SK-MEL-5 (cell line): ENCODE data around the gene BLOC1S4. TPM values are rescaled to one million over a fixed set of nuclear protein-coding genes. Genes with fewer than 3 reads are reported as not detected.
"Not testable (repeated sequence)": the region's sequence is repeated elsewhere in the genome, so short reads cannot be mapped to it uniquely, and the experiment has no call there.

Experiments
- DNase-seq: peaks from one replicate; pipeline ENCODE4 v3.0.0-alpha.2; 2016; ENCODE audit warnings: low read depth, low spot score
- in situ Hi-C: cut with HindIII; loops from 2 replicates; pipeline ENCODE4 v1.10.0; 2016; ENCODE audit warnings: low sequenced_read_pairs, high pct_unique_total_duplicates, low pct_unique_long_range_greater_than_20kb
- polyA plus RNA-seq, 2 experiments: library from polyadenylated mRNA; depleted of rRNA; stranded (reverse); fragments of >200 nt; gene quantifications; 2 replicates each; pipeline ENCODE4 v1.2.3, GENCODE V29; 2015
- total RNA-seq: library from RNA; depleted of rRNA; stranded (reverse); fragments of >200 nt; shearing (Covaris generic); gene quantifications from 2 replicates; pipeline ENCODE4 v1.2.3, GENCODE V29; 2014; rRNA removed

BLOC1S4 gene, protein sequence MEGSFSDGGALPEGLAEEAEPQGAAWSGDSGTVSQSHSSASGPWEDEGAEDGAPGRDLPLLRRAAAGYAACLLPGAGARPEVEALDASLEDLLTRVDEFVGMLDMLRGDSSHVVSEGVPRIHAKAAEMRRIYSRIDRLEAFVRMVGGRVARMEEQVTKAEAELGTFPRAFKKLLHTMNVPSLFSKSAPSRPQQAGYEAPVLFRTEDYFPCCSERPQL
- 12.4 and 12.9 TPM in 2 replicates for total RNA-seq
- 16.0 and 21.7 TPM in 2 replicates for polyA plus RNA-seq (2015; cell fraction: cytosol; rRNA removed)
- 11.0 and 15.7 TPM in 2 replicates for polyA plus RNA-seq (2015; cell fraction: nucleus; rRNA removed)

DNA sequence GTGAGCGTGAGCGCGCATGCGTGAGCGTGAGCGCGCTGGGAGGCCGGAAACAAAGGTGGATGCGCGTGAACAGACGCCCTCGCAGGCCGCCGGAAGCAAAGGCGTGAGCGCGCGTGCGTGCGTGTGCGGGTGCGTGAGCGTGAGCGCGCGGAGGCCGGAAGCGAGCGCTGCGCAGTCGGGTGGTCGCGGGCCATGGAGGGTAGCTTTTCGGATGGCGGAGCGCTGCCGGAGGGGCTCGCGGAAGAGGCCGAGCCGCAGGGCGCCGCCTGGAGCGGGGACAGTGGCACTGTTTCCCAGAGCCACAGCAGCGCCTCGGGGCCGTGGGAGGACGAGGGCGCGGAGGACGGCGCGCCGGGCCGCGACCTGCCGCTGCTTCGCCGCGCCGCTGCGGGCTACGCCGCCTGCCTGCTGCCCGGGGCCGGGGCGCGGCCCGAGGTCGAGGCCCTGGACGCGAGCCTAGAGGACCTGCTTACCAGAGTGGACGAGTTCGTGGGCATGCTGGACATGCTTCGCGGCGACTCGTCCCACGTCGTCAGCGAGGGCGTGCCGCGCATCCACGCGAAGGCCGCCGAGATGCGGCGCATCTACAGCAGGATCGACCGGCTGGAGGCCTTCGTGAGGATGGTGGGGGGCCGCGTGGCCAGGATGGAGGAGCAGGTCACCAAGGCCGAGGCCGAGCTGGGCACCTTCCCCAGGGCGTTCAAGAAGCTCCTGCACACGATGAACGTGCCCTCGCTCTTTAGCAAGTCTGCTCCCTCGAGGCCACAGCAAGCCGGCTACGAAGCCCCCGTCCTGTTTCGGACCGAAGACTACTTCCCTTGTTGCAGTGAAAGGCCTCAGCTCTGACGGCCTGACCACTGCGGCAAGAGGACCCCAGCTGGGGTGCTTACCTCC is at the start of gene BLOC1S4:
Gene BLOC1S4 (plus strand): TSS at position 157 of the 894 bp plus-strand sequence. CDS start 36 bp downstream, at position 193.
- peak; percentile 86 for DNase-seq
- in situ Hi-C loops = no loop called here

GRCh38 chr4:6668391-6668790 is 47.6 kb upstream of the BLOC1S4 start:
- in situ Hi-C loops = no loop called here
- no peak for DNase-seq

DNA sequence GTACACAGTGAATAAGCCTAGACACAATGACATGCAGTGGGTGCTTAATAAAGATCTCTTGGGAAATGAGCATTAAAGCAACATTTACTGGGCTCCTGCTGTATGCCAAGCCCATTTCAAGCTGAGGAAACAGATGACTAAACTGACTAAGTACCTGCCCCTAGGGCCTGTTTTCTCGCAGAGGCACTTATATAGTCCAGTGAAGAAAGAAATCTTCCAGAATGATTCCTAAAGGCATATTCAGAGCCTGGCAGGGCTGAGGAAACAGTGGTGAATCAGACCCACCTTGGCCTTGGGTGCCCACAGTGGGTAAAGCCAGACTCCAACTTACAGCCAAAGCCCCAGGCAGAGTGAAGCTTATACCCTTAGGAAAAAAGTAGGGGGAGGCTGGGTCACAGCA is 44.3 kb upstream of the BLOC1S4 start:
- no peak for DNase-seq
- in situ Hi-C loops = no loop called here

DNA sequence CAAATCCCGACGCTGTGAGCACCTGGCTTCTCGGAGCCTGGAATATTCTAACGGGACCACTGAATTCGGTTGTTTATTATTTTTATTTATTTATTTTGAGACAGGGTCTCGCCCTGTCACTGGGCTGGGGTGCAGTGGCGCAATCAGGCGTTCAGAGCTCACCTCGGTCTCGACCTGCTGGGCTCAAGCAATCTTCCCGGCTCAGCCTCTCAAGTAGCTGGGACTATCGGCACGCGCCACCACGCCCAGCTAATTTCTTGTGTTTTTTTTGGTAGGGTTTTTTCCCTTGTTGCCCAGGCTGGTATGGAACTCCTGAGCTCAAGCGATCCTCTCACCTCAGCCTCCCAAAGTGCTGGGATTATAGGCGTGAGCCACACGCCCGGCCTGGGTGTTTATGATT is 43.8 kb upstream of the BLOC1S4 start:
- in situ Hi-C loops = no loop called here
- DNase-seq = no peak

- in situ Hi-C loops, DNase-seq: not testable (repeated sequence)
These were observed 43.3 kb upstream of the BLOC1S4 start for GRCh38 chr4:6672541-6673190.

- DNase-seq, in situ Hi-C loops: not testable (repeated sequence)
These were observed 42.7 kb upstream of the BLOC1S4 start for GRCh38 chr4:6673191-6673659.

GRCh38 chr4:6673660-6674499 is 42.1 kb upstream of the BLOC1S4 start:
- in situ Hi-C loops = no loop called here
- peak; percentile 93 for DNase-seq

GRCh38 chr4:6674500-6675149 is 41.3 kb upstream of the BLOC1S4 start:
- peak; percentile 22 for DNase-seq
- in situ Hi-C loops = no loop called here

GRCh38 chr4:6676722-6677558 is 39.0 kb upstream of the BLOC1S4 start:
- in situ Hi-C loops = no loop called here

DNA sequence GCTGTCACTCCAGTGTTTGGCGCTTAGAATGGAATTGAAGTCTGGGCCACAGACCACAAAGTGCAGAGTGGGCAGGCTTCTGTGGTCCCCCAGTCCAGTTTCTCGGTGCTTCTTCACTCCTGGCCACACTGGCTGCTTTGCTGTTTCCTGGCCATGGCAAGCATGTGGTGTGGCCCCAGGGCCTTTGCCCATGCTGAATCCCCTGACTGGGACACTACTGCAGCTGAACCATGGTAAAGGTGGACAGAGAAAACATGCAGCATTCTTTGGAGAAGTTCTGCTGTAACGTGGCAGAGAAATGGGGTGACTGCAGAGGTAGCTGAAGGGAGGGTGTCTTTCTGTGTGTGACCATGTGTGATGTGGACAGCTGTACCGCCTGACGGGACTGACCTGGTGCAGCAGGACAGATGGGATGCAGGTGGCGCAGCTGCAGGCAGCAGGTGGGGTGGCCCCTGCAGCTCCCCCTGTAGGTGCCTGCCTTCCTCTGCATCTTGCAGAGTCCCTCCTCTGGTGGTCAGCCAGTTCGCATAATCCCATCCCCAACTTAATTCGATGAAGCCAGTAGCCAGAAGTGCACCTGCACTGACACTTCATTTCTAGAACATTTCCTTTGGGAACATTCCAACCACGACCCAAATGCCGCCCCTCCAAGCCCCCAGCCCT is 35.5 kb upstream of the BLOC1S4 start:
- in situ Hi-C loops = no loop called here
- no peak for DNase-seq

More at GRCh38 chr4:6676722-6677558, 39.0 kb upstream of the BLOC1S4 start:
- no peak for DNase-seq

- DNase-seq = peak; percentile 46
- in situ Hi-C loops = no loop called here
These were observed 34.8 kb upstream of the BLOC1S4 start for GRCh38 chr4:6681191-6681590.

- DNase-seq = no peak
- in situ Hi-C loops = no loop called here
These were observed 32.9 kb upstream of the BLOC1S4 start for GRCh38 chr4:6682862-6683590.

DNA sequence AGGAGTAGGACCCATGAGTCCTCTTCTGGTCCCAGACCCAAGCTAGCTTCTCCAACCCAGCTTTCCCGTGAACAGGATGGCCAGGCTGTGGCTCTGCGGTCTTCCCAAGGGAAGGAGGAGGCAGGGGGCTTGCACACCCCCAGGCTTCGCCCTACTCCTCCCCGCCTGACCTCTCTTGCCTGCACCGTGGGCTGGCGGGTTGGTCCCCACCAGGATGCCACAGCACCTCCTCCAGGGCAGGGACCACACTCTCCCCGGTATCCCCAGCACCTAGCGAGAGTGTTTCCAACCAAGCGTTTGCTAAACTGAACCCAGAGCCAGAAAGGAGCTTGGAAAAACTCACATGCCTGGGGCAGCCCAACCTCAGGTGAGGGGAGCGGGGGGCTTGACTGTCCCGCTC is 31.3 kb upstream of the BLOC1S4 start:
- DNase-seq = no peak
- in situ Hi-C loops = no loop called here

- DNase-seq = no peak
- in situ Hi-C loops = no loop called here
These were observed 29.7 kb upstream of the BLOC1S4 start for GRCh38 chr4:6686104-6686787.
